Activated T-cell treated with anti-CD3 and anti-CD28 coated beads, Interleukin-2, amount 50 U/mL, for 4 hours (primary cell): Measurements from ENCODE around the gene SFMBT2. TPM values are rescaled to one million over a fixed set of nuclear protein-coding genes. Genes with fewer than 3 reads are reported as not detected.
"Not testable (repeated sequence)": the region's sequence is repeated elsewhere in the genome, so short reads cannot be mapped to it uniquely, and the experiment has no call there.

Experiments
- ATAC-seq, 2 donors: fragments of 200-7000 bp; cut with Tn5 transposase; one replicate each; pipeline ENCODE4 v1.10.0; 2021
- DNase-seq: peaks from one replicate; pipeline ENCODE4 v3.0.0-alpha.2; 2020
- H3K27me3 Mint-ChIP-seq: one replicate; pipeline ENCODE4 v1.8.0; 2021; ENCODE audit warnings: low read depth, mixed read lengths
- H3K36me3 Mint-ChIP-seq: one replicate; pipeline ENCODE4 v1.8.0; 2022; ENCODE audit warnings: mixed read lengths; ENCODE audit not compliant: insufficient read depth
- H3K4me1 Mint-ChIP-seq: one replicate; pipeline ENCODE4 v1.8.0; 2021; ENCODE audit warnings: low read depth, mixed read lengths
- H3K4me3 Mint-ChIP-seq: one replicate; pipeline ENCODE4 v1.8.0; 2021; ENCODE audit warnings: mild to moderate bottlenecking, moderate library complexity, mixed read lengths
- H3K9me3 Mint-ChIP-seq: one replicate; pipeline ENCODE4 v1.8.0; 2021; ENCODE audit warnings: mixed read lengths
- total RNA-seq, 3 donors: library from RNA; stranded (reverse); gene quantifications; one replicate each; pipeline ENCODE4 v1.2.1, GENCODE V29; 2021

Gene SFMBT2
- total RNA-seq, 3 donors from 2014 or later = 16.4 to 22.0 (median 20.6) TPM

- Mint-ChIP-seq H3K4me3 (no peak overlapping the region), H3K4me1 (peaks cover 65% of the 10 kb centered on the region), H3K9me3 (peaks cover 4% of the 10 kb centered on the region), H3K27me3 (no peaks in the 10 kb centered on the region), H3K36me3 (peaks cover 28% of the 10 kb centered on the region)
- ATAC-seq (no peak), DNase-seq (no peak)
Observed at GRCh38 chr10:7400068-7400715, 10.6 kb downstream of the SFMBT2 start.

- Mint-ChIP-seq H3K27me3 (no peaks in the 10 kb centered on the region), H3K4me3 (no peak overlapping the region), H3K4me1 (peaks cover 63% of the 10 kb centered on the region), H3K9me3 (peaks cover 4% of the 10 kb centered on the region), H3K36me3 (peaks cover 30% of the 10 kb centered on the region)
- ATAC-seq (no peak), DNase-seq (no peak)
Observed at GRCh38 chr10:7399533-7399932, 11.3 kb downstream of the SFMBT2 start.

GRCh38 chr10:7397049-7398035 lies 13.5 kb downstream of the SFMBT2 start:
- H3K9me3 Mint-ChIP-seq = peaks cover 4% of the 10 kb centered on the region
- DNase-seq = no peak
- H3K36me3 Mint-ChIP-seq = peaks cover 31% of the 10 kb centered on the region
- no peaks in the 10 kb centered on the region for H3K27me3 Mint-ChIP-seq
- H3K4me1 Mint-ChIP-seq = peaks cover 67% of the 10 kb centered on the region
- ATAC-seq = peak; percentile 89 to 96
- no peak overlapping the region for H3K4me3 Mint-ChIP-seq

GRCh38 chr10:7392301-7392700 lies 18.5 kb downstream of the SFMBT2 start:
- H3K4me1 Mint-ChIP-seq = peaks cover 71% of the 10 kb centered on the region
- not testable (repeated sequence) for DNase-seq, ATAC-seq, H3K4me3 Mint-ChIP-seq, H3K27me3 Mint-ChIP-seq, H3K9me3 Mint-ChIP-seq
- H3K36me3 Mint-ChIP-seq = peaks cover 16% of the 10 kb centered on the region

- H3K4me3 Mint-ChIP-seq = no peak overlapping the region
- DNase-seq = no peak
- H3K4me1 Mint-ChIP-seq = peaks cover 72% of the 10 kb centered on the region
- no peaks in the 10 kb centered on the region for H3K27me3 Mint-ChIP-seq
- H3K36me3 Mint-ChIP-seq = peaks cover 16% of the 10 kb centered on the region
- no peaks in the 10 kb centered on the region for H3K9me3 Mint-ChIP-seq
- no peak for ATAC-seq
Observed at GRCh38 chr10:7391748-7392147, 19.1 kb downstream of the SFMBT2 start.

GRCh38 chr10:7390689-7391110 lies 20.1 kb downstream of the SFMBT2 start:
- not testable (repeated sequence) for H3K9me3 Mint-ChIP-seq, H3K4me3 Mint-ChIP-seq, H3K27me3 Mint-ChIP-seq, DNase-seq, ATAC-seq
- Mint-ChIP-seq H3K36me3 (peaks cover 11% of the 10 kb centered on the region), H3K4me1 (peaks cover 65% of the 10 kb centered on the region)

- DNase-seq = no peak
- no peaks in the 10 kb centered on the region for H3K9me3 Mint-ChIP-seq
- ATAC-seq = peak; percentile 14 to 31
- H3K4me3 Mint-ChIP-seq = peak overlapping the region; percentile 0
- H3K36me3 Mint-ChIP-seq = peaks cover 11% of the 10 kb centered on the region
- no peaks in the 10 kb centered on the region for H3K27me3 Mint-ChIP-seq
- peaks cover 67% of the 10 kb centered on the region for H3K4me1 Mint-ChIP-seq
Observed at GRCh38 chr10:7389844-7390243, 21.0 kb downstream of the SFMBT2 start.

- DNase-seq (no peak), ATAC-seq (peak; percentile 20 to 32)
- H3K4me3 Mint-ChIP-seq = peak overlapping the region; percentile 0
- H3K27me3 Mint-ChIP-seq = no peaks in the 10 kb centered on the region
- H3K4me1 Mint-ChIP-seq = peaks cover 67% of the 10 kb centered on the region
- peaks cover 7% of the 10 kb centered on the region for H3K36me3 Mint-ChIP-seq
- no peaks in the 10 kb centered on the region for H3K9me3 Mint-ChIP-seq
Observed at GRCh38 chr10:7389346-7389745, 21.5 kb downstream of the SFMBT2 start.

- peak; percentile 60 to 64 for ATAC-seq
- Mint-ChIP-seq H3K27me3 (no peaks in the 10 kb centered on the region), H3K4me1 (peaks cover 63% of the 10 kb centered on the region), H3K9me3 (no peaks in the 10 kb centered on the region), H3K4me3 (peak overlapping the region; percentile 66), H3K36me3 (peaks cover 6% of the 10 kb centered on the region)
- DNase-seq = no peak
Observed at GRCh38 chr10:7388602-7389001, 22.2 kb downstream of the SFMBT2 start.

GRCh38 chr10:7388149-7388548 lies 22.7 kb downstream of the SFMBT2 start:
- H3K36me3 Mint-ChIP-seq = not testable (repeated sequence)

GRCh38 chr10:7385114-7385513 lies 25.7 kb downstream of the SFMBT2 start:
- ATAC-seq = no peak
- H3K4me1 Mint-ChIP-seq = peaks cover 66% of the 10 kb centered on the region
- DNase-seq = no peak
- H3K4me3 Mint-ChIP-seq = no peak overlapping the region
- no peaks in the 10 kb centered on the region for H3K9me3 Mint-ChIP-seq
- peaks cover 14% of the 10 kb centered on the region for H3K36me3 Mint-ChIP-seq
- no peaks in the 10 kb centered on the region for H3K27me3 Mint-ChIP-seq

More at GRCh38 chr10:7388149-7388548, 22.7 kb downstream of the SFMBT2 start:
- H3K4me3 Mint-ChIP-seq, H3K27me3 Mint-ChIP-seq, DNase-seq, ATAC-seq, H3K9me3 Mint-ChIP-seq: not testable (repeated sequence)
- H3K4me1 Mint-ChIP-seq = peaks cover 66% of the 10 kb centered on the region

- Mint-ChIP-seq H3K4me1 (peaks cover 57% of the 10 kb centered on the region), H3K27me3 (no peaks in the 10 kb centered on the region), H3K4me3 (peak overlapping the region; percentile 9), H3K36me3 (peaks cover 22% of the 10 kb centered on the region), H3K9me3 (no peaks in the 10 kb centered on the region)
- ATAC-seq = peak; percentile 34 to 54
- no peak for DNase-seq
Observed at GRCh38 chr10:7383442-7383841, 27.4 kb downstream of the SFMBT2 start.

GRCh38 chr10:7380704-7381241 lies 30.1 kb downstream of the SFMBT2 start:
- no peaks in the 10 kb centered on the region for H3K27me3 Mint-ChIP-seq
- DNase-seq (no peak), ATAC-seq (no peak)
- H3K9me3 Mint-ChIP-seq = no peaks in the 10 kb centered on the region
- H3K4me1 Mint-ChIP-seq = peaks cover 44% of the 10 kb centered on the region
- H3K36me3 Mint-ChIP-seq = peaks cover 28% of the 10 kb centered on the region
- no peak overlapping the region for H3K4me3 Mint-ChIP-seq

GRCh38 chr10:7378602-7379403 lies 32.0 kb downstream of the SFMBT2 start:
- H3K36me3 Mint-ChIP-seq = peaks cover 36% of the 10 kb centered on the region

More at GRCh38 chr10:7378602-7379403, 32.0 kb downstream of the SFMBT2 start:
- Mint-ChIP-seq H3K27me3 (no peaks in the 10 kb centered on the region), H3K4me3 (no peak overlapping the region), H3K4me1 (peaks cover 32% of the 10 kb centered on the region), H3K9me3 (no peaks in the 10 kb centered on the region)
- DNase-seq (peak; percentile 19), ATAC-seq (no peak)
